ENCODE results near the gene LCA5.
A peak's percentile ranks its signal among the peaks of the same experiment; 100 is the strongest.
"Not testable (repeated sequence)": the region's sequence is repeated elsewhere in the genome, so short reads cannot be mapped to it uniquely, and the experiment has no call there.

Gene LCA5

GRCh38 chr6:79536954-79537747, at the start of gene LCA5:
Gene LCA5, minus strand, starts transcription at chr6:79537430. Its CDS starts 18,536 bp downstream, at chr6:79518894.
- DNase-seq (ENCODE audit: low read depth) = peak; percentile 95
- no peak for TF ChIP-seq CTCF (conservative IDR thresholded peaks at IDR 0.05; ENCODE audit: low read length)
- peak within 1 kb of the TSS; percentile 88 for H3K4me3 ChIP-seq (ENCODE audit: low read length)

- peak; percentile 29 for DNase-seq (ENCODE audit: low read depth)
- peak; percentile 57 for TF ChIP-seq CTCF (conservative IDR thresholded peaks at IDR 0.05; ENCODE audit: low read length)
- H3K4me3 ChIP-seq (ENCODE audit: low read length) = no peak overlapping the region
Observed at GRCh38 chr6:79586548-79586947, 49.3 kb upstream of the LCA5 start.

- no peak overlapping the region for H3K4me3 ChIP-seq (ENCODE audit: low read length)
- no peak for TF ChIP-seq CTCF (conservative IDR thresholded peaks at IDR 0.05; ENCODE audit: low read length)
- no peak for DNase-seq (ENCODE audit: low read depth)
Observed at GRCh38 chr6:79584332-79584731, 47.1 kb upstream of the LCA5 start.

- not testable (repeated sequence) for DNase-seq (ENCODE audit: low read depth); H3K4me3 ChIP-seq (ENCODE audit: low read length)
Observed at GRCh38 chr6:79577926-79578325, 40.7 kb upstream of the LCA5 start.

- no peak overlapping the region for H3K4me3 ChIP-seq (ENCODE audit: low read length)
- TF ChIP-seq CTCF (conservative IDR thresholded peaks at IDR 0.05; ENCODE audit: low read length) = no peak
Observed at GRCh38 chr6:79574630-79575225, 37.5 kb upstream of the LCA5 start.

GRCh38 chr6:79574174-79574573, 36.9 kb upstream of the LCA5 start:
- DNase-seq (ENCODE audit: low read depth) = no peak
- TF ChIP-seq CTCF (conservative IDR thresholded peaks at IDR 0.05; ENCODE audit: low read length) = no peak
- no peak overlapping the region for H3K4me3 ChIP-seq (ENCODE audit: low read length)

More at GRCh38 chr6:79574630-79575225, 37.5 kb upstream of the LCA5 start:
- DNase-seq (ENCODE audit: low read depth) = peak; percentile 34

- no peak for TF ChIP-seq CTCF (conservative IDR thresholded peaks at IDR 0.05; ENCODE audit: low read length)
- DNase-seq (ENCODE audit: low read depth) = no peak
- H3K4me3 ChIP-seq (ENCODE audit: low read length) = 0 out of 2 replicates have a peak overlapping the region, but pooled peaks have one; percentile 0
Observed at GRCh38 chr6:79571030-79571367, 33.8 kb upstream of the LCA5 start.

All from AG10803 (cell line).